Cardiac fibroblast (primary cell): ENCODE data around the gene RAB9A.
A peak's percentile ranks its signal among the peaks of the same experiment; 100 is the strongest.

Experiments
- DNase-seq, 2 donors: peaks; one replicate each; pipeline versions ENCODE4 v3.0.0 to v3.0.0-alpha.2; 2010; ENCODE audit warnings: low read depth in 2 of 2
- H3K4me3 ChIP-seq, 2 donors: replicated peaks in 1 of 2; 1 replicate in 1 of 2; 2 replicates in 1 of 2; pipeline ENCODE4 v1.5.1; 2011; ENCODE audit warnings: low read depth in 2 of 2, low read length in 2 of 2, mild to moderate bottlenecking in 2 of 2, moderate library complexity in 1 of 2
- CTCF ChIP-seq: IDR thresholded peaks from one replicate; pipeline ENCODE4 v1.5.1; 2011; ENCODE audit warnings: low read depth, mild to moderate bottlenecking, low read length, inconsistent platforms

The RAB9A gene

GRCh38 chrX:13711141-13711540 is 22.2 kb downstream of the RAB9A start:
- no peak for TF ChIP-seq CTCF
- H3K4me3 ChIP-seq, result no peak overlapping the region
- no peak for DNase-seq

DNA sequence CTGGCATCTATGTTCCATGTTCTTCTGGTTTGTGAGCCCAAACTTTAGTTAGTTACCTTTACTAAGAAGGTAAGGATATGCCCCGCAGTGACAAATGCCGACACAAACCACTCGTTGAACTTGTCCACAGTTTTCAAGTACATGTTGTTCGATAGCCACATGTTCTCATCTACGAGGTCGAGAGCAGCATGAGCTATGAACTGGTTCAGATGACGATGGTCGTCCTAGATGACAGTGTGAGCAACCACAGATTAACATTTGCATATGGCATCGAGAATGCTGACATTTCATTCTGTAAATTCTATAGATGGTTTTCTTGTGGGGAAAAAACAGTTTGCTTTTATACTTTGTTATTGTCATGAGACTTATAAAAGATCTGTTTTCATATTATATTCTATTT is 27.5 kb downstream of the RAB9A start:
- TF ChIP-seq CTCF, result no peak
- DNase-seq, result no peak

GRCh38 chrX:13716905-13717304 is 28.0 kb downstream of the RAB9A start:
- no peak for DNase-seq
- TF ChIP-seq CTCF, result no peak
- no peak overlapping the region for H3K4me3 ChIP-seq

More for the DNA sequence above, 27.5 kb downstream of the RAB9A start:
- no peak overlapping the region for H3K4me3 ChIP-seq

GRCh38 chrX:13717700-13718472 is 29.0 kb downstream of the RAB9A start:
- DNase-seq, result peak; percentile 54 to 82
- no peak overlapping the region for H3K4me3 ChIP-seq
- no peak for TF ChIP-seq CTCF

- peak in 1 of 2 donors; percentile 34 for DNase-seq
- no peak for TF ChIP-seq CTCF
- H3K4me3 ChIP-seq, result no peak overlapping the region
Observed at GRCh38 chrX:13719192-13719856, 30.4 kb downstream of the RAB9A start.

- no peak for TF ChIP-seq CTCF
- DNase-seq, result no peak
- no peak overlapping the region for H3K4me3 ChIP-seq
Observed at GRCh38 chrX:13721371-13721770, 32.4 kb downstream of the RAB9A start.
